Vagina (tissue), 2 donors: ENCODE measurements around the gene INPP5A. TPM values are rescaled to one million over a fixed set of nuclear protein-coding genes. Genes with fewer than 3 reads are reported as not detected.

Experiments used
- DNase-seq, 2 donors: peaks; one replicate each; pipeline ENCODE4 v3.0.0-alpha.2; 2017; ENCODE audit errors: extremely low spot score in 2 of 2
- H3K27ac ChIP-seq: fragments of 200-600 bp; sonication (generic); one replicate; pipeline ENCODE4 v1.5.1; 2019
- H3K27me3 ChIP-seq: fragments of 200-600 bp; sonication (generic); one replicate; pipeline ENCODE4 v1.5.1; 2019
- H3K36me3 ChIP-seq, 2 donors: fragments of 200-600 bp; sonication (generic); one replicate each; pipeline ENCODE4 v1.5.1; 2017 to 2019
- H3K4me1 ChIP-seq: fragments of 200-600 bp; sonication (generic); one replicate; pipeline ENCODE4 v1.5.1; 2019
- H3K4me3 ChIP-seq, 2 donors: fragments of 200-600 bp; sonication (generic); 1 replicate in 1 of 2; 2 replicates in 1 of 2; pipeline ENCODE4 v1.5.1; 2016 to 2019
- H3K9me3 ChIP-seq: fragments of 200-600 bp; sonication (generic); one replicate; pipeline ENCODE4 v1.5.1; 2019
- POLR2A ChIP-seq, 2 donors: fragments of 450-650 bp; IDR thresholded peaks; one replicate each; pipeline ENCODE4 v1.6.1; 2017; ENCODE audit warnings: antibody characterized with exemption in 2 of 2, mild to moderate bottlenecking in 2 of 2, moderate library complexity in 2 of 2
- POLR2AphosphoS5 ChIP-seq, 2 donors: sonication (generic); formaldehyde crosslinking; IDR thresholded peaks; one replicate each; pipeline ENCODE4 v1.9.0; 2017; ENCODE audit warnings: antibody characterized with exemption in 2 of 2, mild to moderate bottlenecking in 2 of 2, low read depth in 1 of 2; ENCODE audit not compliant: insufficient read depth in 1 of 2
- intact Hi-C: fragments of 100-400 bp; cut with DNase I; formaldehyde crosslinking; loops from one replicate; pipeline ENCODE4 v1.15.1; 2023
- total RNA-seq: library from RNA; depleted of rRNA; stranded (reverse); fragments of >200 nt; gene quantifications from one replicate; pipeline ENCODE4 v1.2.3, GENCODE V29; 2016
- TF ChIP-seq, protein P1 (sequence below), 3 experiments: fragments of 450-650 bp in 2 of 3; fragments of 200-600 bp in 1 of 3; sonication (generic) in 1 of 3; IDR thresholded peaks; one replicate each; pipeline ENCODE4 v1.5.1; 2017 to 2019; ENCODE audit warnings: antibody characterized with exemption in 3 of 3, mild to moderate bottlenecking in 2 of 3, moderate library complexity in 2 of 3

INPP5A gene
- total RNA-seq, 1 donor from 2014 or later, result 24.3 TPM

DNA sequence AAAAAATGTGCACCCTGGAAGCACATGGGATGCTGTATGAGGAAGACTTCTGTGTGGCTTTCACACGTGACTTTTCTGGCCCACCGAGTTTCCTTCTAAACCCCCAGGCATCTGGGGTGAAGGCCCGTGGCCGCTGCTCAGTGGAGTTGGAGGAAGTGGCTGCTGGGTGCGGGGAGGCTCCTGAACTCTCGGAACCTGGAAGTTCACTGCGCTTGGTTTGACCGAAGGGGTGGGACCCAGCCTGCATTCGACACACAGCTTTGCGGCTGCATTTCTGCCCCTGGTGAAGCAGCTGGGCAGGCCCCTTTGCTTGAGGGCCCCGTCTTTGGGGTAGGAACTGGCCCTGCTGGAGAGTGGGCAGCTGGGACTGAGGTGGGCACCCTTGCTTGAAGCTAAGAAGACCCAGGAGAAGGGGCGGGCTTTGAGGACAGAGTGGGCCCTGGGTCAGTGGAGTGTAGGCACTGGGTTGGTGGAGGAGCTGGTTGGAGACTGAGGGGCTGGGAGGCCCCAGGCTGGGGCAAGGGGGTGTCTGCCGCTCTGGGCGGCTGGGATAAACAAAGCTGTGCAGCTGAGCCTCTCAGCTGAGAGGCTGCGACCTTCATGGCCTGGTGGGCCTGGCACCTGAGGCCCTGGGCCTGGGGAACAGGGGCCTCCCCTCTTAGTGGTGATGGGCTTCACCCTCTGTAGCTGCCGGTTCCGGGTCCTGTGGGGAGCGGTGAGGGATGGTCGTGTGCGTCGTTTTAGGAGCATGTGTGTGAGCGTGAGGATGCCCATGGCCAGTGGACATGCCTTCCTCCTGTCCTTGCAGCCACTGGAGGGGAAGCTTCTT is 78.0 kb downstream of the INPP5A start:
- Histone ChIP-seq H3K4me1 (peaks cover 17% of the 10 kb centered on the region), H3K4me3 (no peak overlapping the region), H3K27ac (no peak overlapping the region), H3K9me3 (peaks cover 10% of the 10 kb centered on the region), H3K36me3 (no peaks in the 10 kb centered on the region), H3K27me3 (no peaks in the 10 kb centered on the region)
- TF ChIP-seq POLR2A (IDR thresholded peaks at IDR 0.05) (no peak), POLR2AphosphoS5 (IDR thresholded peaks at IDR 0.05; ENCODE audit: insufficient read depth in 1 of 2, low read depth in 1 of 2) (no peak)
- TF ChIP-seq, protein P1, sequence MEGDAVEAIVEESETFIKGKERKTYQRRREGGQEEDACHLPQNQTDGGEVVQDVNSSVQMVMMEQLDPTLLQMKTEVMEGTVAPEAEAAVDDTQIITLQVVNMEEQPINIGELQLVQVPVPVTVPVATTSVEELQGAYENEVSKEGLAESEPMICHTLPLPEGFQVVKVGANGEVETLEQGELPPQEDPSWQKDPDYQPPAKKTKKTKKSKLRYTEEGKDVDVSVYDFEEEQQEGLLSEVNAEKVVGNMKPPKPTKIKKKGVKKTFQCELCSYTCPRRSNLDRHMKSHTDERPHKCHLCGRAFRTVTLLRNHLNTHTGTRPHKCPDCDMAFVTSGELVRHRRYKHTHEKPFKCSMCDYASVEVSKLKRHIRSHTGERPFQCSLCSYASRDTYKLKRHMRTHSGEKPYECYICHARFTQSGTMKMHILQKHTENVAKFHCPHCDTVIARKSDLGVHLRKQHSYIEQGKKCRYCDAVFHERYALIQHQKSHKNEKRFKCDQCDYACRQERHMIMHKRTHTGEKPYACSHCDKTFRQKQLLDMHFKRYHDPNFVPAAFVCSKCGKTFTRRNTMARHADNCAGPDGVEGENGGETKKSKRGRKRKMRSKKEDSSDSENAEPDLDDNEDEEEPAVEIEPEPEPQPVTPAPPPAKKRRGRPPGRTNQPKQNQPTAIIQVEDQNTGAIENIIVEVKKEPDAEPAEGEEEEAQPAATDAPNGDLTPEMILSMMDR (IDR thresholded peaks at IDR 0.05), result no peak
- intact Hi-C loops, result no loop called here
- no peak for DNase-seq

DNA sequence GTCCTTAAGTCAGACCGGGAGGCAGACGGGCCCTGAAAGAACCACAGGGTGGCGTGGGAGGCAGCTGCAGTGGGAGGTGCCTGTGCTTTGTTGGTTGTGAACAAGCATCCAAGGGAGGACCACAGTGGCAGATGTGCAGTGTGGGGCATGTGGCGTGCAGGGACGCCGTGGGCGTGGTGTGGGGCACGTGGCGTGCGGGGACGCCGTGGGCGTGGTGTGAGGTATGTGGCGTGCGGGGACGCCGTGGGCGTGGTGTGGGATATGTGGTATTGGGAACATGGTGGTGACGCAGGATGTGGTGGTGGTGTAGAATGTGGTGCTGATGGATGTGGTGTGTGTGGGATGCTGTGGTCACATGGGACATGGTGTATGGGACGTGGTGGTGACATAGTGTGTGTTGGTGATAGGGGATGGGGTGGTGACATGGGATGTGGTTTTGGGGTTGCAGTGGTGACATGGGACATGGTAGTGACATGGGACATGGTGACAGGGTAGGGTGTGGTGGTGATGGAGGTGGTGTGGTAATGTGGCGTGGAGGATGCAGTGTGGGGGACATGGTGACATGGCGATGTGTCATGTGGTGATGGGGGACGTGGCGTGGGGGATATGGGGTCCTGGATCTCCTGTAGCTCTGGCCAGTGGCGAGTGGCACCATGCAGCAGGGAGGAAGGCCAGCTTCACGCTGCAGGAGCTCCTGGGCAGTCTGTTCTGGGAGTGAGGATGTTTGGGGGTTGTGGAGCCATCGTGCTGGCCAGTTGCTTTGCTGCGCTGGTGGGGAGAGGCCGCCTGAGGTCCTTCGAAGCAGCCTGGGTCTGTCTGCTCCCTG is 78.8 kb downstream of the INPP5A start:
- H3K36me3 ChIP-seq, result no peaks in the 10 kb centered on the region
- intact Hi-C loops, result no loop called here
- no peak for DNase-seq
- H3K27ac ChIP-seq, result no peak overlapping the region
- H3K4me1 ChIP-seq, result peaks cover 14% of the 10 kb centered on the region
- TF ChIP-seq, protein P1 (IDR thresholded peaks at IDR 0.05), result no peak
- no peak for TF ChIP-seq POLR2AphosphoS5 (IDR thresholded peaks at IDR 0.05; ENCODE audit: insufficient read depth in 1 of 2, low read depth in 1 of 2)
- no peak for TF ChIP-seq POLR2A (IDR thresholded peaks at IDR 0.05)
- H3K27me3 ChIP-seq, result no peaks in the 10 kb centered on the region
- H3K4me3 ChIP-seq, result no peak overlapping the region
- peaks cover 10% of the 10 kb centered on the region for H3K9me3 ChIP-seq

- no peak overlapping the region for H3K27ac ChIP-seq
- H3K27me3 ChIP-seq, result no peaks in the 10 kb centered on the region
- no peak for TF ChIP-seq POLR2A (IDR thresholded peaks at IDR 0.05)
- TF ChIP-seq, protein P1 (IDR thresholded peaks at IDR 0.05), result no peak
- TF ChIP-seq POLR2AphosphoS5 (IDR thresholded peaks at IDR 0.05; ENCODE audit: insufficient read depth in 1 of 2, low read depth in 1 of 2), result no peak
- no peak overlapping the region for H3K4me3 ChIP-seq
- peaks cover 10% of the 10 kb centered on the region for H3K9me3 ChIP-seq
- peaks cover 6% of the 10 kb centered on the region for H3K4me1 ChIP-seq
- intact Hi-C loops, result no loop called here
- no peak for DNase-seq
- no peaks in the 10 kb centered on the region for H3K36me3 ChIP-seq
Measured at GRCh38 chr10:132616996-132617736, 79.6 kb downstream of the INPP5A start.

GRCh38 chr10:132617737-132618052 is 80.1 kb downstream of the INPP5A start:
- no peaks in the 10 kb centered on the region for H3K36me3 ChIP-seq
- H3K4me1 ChIP-seq, result peaks cover under 1% of the 10 kb centered on the region
- no peak overlapping the region for H3K4me3 ChIP-seq
- intact Hi-C loops, result no loop called here
- DNase-seq, result no peak
- no peak overlapping the region for H3K27ac ChIP-seq
- TF ChIP-seq POLR2AphosphoS5 (IDR thresholded peaks at IDR 0.05; ENCODE audit: insufficient read depth in 1 of 2, low read depth in 1 of 2), result no peak
- no peak for TF ChIP-seq POLR2A (IDR thresholded peaks at IDR 0.05)
- TF ChIP-seq, protein P1 (IDR thresholded peaks at IDR 0.05), result no peak
- peaks cover 10% of the 10 kb centered on the region for H3K9me3 ChIP-seq
- H3K27me3 ChIP-seq, result no peaks in the 10 kb centered on the region
